A673 (cell line): ENCODE measurements around the gene ANO7. TPM values are rescaled to one million over a fixed set of nuclear protein-coding genes. Genes with fewer than 3 reads are reported as not detected.

ENCODE experiments used
- BruUV-seq: library from RNA; stranded (reverse); fragments of 400-500 nt; replicated peaks from 2 replicates; lab custom pipeline; 2021; lab: Mats Ljungman, UMichigan
- CTCF ChIA-PET: fragments of 300-600 bp; sonication (Branson Sonifier 250); formaldehyde crosslinking; loops from one replicate; lab custom pipeline; 2022; ENCODE audit warnings: antibody characterized with exemption; lab: Charles Lee
- POLR2A ChIA-PET: fragments of 300-600 bp; sonication (Branson Sonifier 250); formaldehyde crosslinking; loops from one replicate; lab custom pipeline; 2022; ENCODE audit warnings: antibody characterized with exemption; ENCODE audit not compliant: low non-redundant PET; lab: Charles Lee
- DNase-seq: peaks from one replicate; pipeline ENCODE4 v3.0.0-alpha.2; 2015; ENCODE audit warnings: low spot score
- H3K27ac ChIP-seq: fragments of 200-600 bp; sonication (generic); 2 replicates; pipeline ENCODE4 v1.5.1; 2016; ENCODE audit warnings: mixed run types, low read depth, mild to moderate bottlenecking, mixed read lengths, antibody characterized with exemption, low read length; ENCODE audit not compliant: poor library complexity, severe bottlenecking
- H3K27me3 ChIP-seq: fragments of 200-600 bp; sonication (generic); replicated peaks from 2 replicates; pipeline ENCODE4 v1.6.1; 2017; ENCODE audit warnings: mixed run types, low read depth, mild to moderate bottlenecking, mixed read lengths, antibody characterized with exemption, low read length; ENCODE audit not compliant: insufficient read depth, poor library complexity
- H3K36me3 ChIP-seq: fragments of 200-600 bp; sonication (generic); 2 replicates; pipeline ENCODE4 v1.6.1; 2016; ENCODE audit warnings: mixed run types, mild to moderate bottlenecking, mixed read lengths, antibody characterized with exemption, low read length; ENCODE audit not compliant: insufficient read depth, poor library complexity, severe bottlenecking
- H3K4me1 ChIP-seq: fragments of 200-600 bp; sonication (generic); 2 replicates; pipeline ENCODE4 v1.6.1; 2017; ENCODE audit warnings: mixed run types, mild to moderate bottlenecking, mixed read lengths, antibody characterized with exemption, low read length; ENCODE audit not compliant: insufficient read depth, poor library complexity, severe bottlenecking
- H3K4me3 ChIP-seq: fragments of 200-600 bp; sonication (generic); 2 replicates; pipeline ENCODE4 v1.5.1; 2016; ENCODE audit warnings: low read depth, mixed run types, mild to moderate bottlenecking, mixed read lengths, low read length; ENCODE audit not compliant: poor library complexity, severe bottlenecking
- H3K9me3 ChIP-seq: fragments of 200-600 bp; sonication (generic); 2 replicates; pipeline ENCODE4 v1.6.1; 2016; ENCODE audit warnings: mixed run types, low read depth, mild to moderate bottlenecking, mixed read lengths, antibody characterized with exemption, low read length; ENCODE audit not compliant: poor library complexity, severe bottlenecking
- EZH2 ChIP-seq: fragments of 200-600 bp; sonication (generic); IDR thresholded peaks from 2 replicates; pipeline ENCODE4 v1.6.1; 2017; ENCODE audit warnings: borderline replicate concordance, low read depth, mild to moderate bottlenecking, mixed read lengths, antibody characterized with exemption, low read length; ENCODE audit not compliant: poor library complexity, severe bottlenecking
- intact Hi-C: fragments of 100-400 bp; cut with micrococcal nuclease; formaldehyde crosslinking; loops from one replicate; pipeline ENCODE4 v1.10.0; 2022; ENCODE audit not compliant: unreplicated experiment
- total RNA-seq: library from RNA; stranded (reverse); gene quantifications from 2 replicates; pipeline ENCODE4 v1.2.3, GENCODE V29; 2021
- TF ChIP-seq, protein P1 (sequence below): fragments of 300-800, 200-600 bp; sonication (generic); conservative IDR thresholded peaks from 2 replicates; pipeline ENCODE4 v1.5.1; 2017; ENCODE audit warnings: low read depth, mild to moderate bottlenecking, antibody characterized with exemption, low read length, moderate library complexity, mixed read lengths

ANO7 gene
- total RNA-seq, 1 experiment from 2014 or later = 0.45 TPM

DNA sequence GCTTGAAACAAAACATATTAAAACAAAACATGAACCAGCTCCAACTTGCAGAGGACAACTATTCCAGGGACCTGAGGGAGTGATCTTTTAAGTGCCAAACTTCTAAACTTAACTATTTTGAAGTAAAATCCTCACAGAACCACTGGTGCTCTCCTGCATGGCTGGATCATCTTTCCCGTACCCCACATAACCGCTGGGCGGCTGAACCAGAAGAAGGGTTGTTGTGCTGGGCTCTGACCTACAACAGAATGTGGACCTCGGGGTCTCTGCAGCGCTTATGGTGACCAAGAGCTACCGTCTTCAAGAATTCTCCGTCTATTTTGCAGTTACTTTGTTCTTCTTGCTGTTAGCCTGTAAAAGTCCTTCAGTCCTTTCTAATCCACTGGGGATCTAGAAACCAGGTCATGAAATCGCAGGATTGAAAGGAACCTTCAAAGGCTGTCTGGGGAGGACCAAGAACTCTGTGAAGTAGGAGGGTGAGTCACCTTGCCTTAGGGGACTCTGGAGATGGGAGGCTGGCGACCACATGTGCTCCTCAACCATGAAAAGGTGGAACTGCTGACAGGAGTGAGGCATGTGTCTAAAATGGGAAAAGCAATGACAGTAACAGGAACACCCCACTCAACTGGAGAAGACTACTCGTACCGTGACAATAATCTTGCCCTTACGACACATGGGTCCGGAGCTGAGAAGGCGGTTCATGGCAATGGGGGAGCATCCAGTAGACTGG lies 80.4 kb downstream of the ANO7 start:
- ChIA-PET POLR2A (no interaction called here), CTCF (no interaction called here)
- TF ChIP-seq EZH2 = no peak
- TF ChIP-seq, protein P1, sequence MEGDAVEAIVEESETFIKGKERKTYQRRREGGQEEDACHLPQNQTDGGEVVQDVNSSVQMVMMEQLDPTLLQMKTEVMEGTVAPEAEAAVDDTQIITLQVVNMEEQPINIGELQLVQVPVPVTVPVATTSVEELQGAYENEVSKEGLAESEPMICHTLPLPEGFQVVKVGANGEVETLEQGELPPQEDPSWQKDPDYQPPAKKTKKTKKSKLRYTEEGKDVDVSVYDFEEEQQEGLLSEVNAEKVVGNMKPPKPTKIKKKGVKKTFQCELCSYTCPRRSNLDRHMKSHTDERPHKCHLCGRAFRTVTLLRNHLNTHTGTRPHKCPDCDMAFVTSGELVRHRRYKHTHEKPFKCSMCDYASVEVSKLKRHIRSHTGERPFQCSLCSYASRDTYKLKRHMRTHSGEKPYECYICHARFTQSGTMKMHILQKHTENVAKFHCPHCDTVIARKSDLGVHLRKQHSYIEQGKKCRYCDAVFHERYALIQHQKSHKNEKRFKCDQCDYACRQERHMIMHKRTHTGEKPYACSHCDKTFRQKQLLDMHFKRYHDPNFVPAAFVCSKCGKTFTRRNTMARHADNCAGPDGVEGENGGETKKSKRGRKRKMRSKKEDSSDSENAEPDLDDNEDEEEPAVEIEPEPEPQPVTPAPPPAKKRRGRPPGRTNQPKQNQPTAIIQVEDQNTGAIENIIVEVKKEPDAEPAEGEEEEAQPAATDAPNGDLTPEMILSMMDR = no peak
- Histone ChIP-seq H3K4me3 (no peak overlapping the region), H3K4me1 (peaks cover 11% of the 10 kb centered on the region), H3K36me3 (peaks cover 53% of the 10 kb centered on the region), H3K27me3 (no peaks in the 10 kb centered on the region), H3K9me3 (no peaks in the 10 kb centered on the region), H3K27ac (no peak overlapping the region)
- intact Hi-C loops = no loop called here
- DNase-seq = no peak
- BruUV-seq = no TSS peak

DNA sequence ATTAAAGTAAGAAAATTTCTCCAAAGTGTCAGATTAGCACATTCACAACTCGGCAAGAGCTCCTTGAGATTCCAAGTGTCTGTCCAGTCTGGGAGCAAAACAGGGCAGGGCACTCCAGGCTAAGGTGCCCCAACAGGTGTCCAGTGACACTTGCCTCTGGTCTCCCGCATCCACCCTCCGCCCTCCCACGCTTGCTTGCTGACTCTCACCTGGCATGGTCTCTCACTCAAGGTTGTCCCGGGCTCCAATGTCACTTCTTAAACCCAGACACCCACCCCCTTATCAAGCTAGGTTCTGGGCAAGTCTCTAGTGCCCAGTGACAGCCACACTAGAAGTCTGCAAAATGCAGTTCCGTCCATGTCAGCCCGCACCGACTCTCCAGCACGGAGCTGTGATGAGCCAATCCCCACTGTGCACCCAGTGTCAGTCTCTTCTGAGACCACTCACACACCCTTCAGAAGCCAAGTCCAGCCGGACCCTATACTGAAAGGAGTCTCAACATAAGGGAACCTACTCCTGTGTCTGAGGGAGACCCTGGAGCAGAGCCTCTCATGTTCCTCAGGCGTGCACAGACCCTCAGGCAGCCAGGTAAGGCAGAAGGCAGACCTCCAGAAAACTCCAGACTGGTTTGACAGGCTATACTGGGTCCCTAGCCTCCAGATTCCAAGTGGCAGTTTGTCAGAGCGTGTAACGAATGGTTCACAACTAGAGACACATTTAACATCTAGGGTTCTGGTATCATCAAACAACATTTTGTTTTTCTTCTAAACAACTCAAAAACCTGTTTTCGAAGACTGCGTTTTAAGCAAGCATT lies 81.4 kb downstream of the ANO7 start:
- BruUV-seq = no TSS peak
- H3K4me1 ChIP-seq = peaks cover 11% of the 10 kb centered on the region
- CTCF ChIA-PET = no interaction called here
- H3K27me3 ChIP-seq = no peaks in the 10 kb centered on the region
- intact Hi-C loops = no loop called here
- TF ChIP-seq EZH2 = no peak
- TF ChIP-seq, protein P1 = no peak
- POLR2A ChIA-PET = no interaction called here
- no peak overlapping the region for H3K4me3 ChIP-seq
- H3K27ac ChIP-seq = no peak overlapping the region
- peaks cover 43% of the 10 kb centered on the region for H3K36me3 ChIP-seq
- DNase-seq = no peak
- no peaks in the 10 kb centered on the region for H3K9me3 ChIP-seq

DNA sequence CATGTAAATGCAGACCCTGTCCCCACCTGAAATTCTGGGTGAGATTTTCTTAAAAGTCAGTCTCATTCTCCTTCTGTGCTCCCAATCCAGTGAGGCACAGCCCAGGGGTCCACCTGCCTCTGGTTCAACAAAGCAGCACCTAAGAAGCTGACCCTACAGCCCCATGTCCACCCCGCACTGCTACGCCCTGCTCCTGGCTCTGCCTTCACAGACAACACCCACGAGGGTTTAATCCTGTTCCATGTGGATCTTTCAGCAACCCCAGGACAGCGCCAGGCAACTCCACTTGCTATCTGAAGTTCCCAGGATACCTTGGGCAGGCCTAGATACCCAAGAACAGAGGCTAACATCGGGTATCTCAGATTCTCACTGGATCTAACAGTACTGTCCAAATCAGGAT lies 82.1 kb downstream of the ANO7 start:
- peaks cover 2% of the 10 kb centered on the region for H3K9me3 ChIP-seq
- DNase-seq = no peak
- CTCF ChIA-PET = no interaction called here
- POLR2A ChIA-PET = no interaction called here
- H3K27ac ChIP-seq = no peak overlapping the region
- H3K27me3 ChIP-seq = no peaks in the 10 kb centered on the region
- TF ChIP-seq, protein P1 = no peak
- TF ChIP-seq EZH2 = no peak
- no TSS peak for BruUV-seq
- intact Hi-C loops = no loop called here
- peaks cover 11% of the 10 kb centered on the region for H3K4me1 ChIP-seq
- H3K36me3 ChIP-seq = peaks cover 37% of the 10 kb centered on the region
- no peak overlapping the region for H3K4me3 ChIP-seq
